IMR-90 (cell line): ENCODE data around the gene MRPS21.

Source experiments
- CTCF ChIP-seq: conservative IDR thresholded peaks from 2 replicates; pipeline ENCODE4 v1.5.1; 2012; ENCODE audit warnings: mild to moderate bottlenecking, low read depth, low read length, improper control_type of control experiment
- MXI1 ChIP-seq: IDR thresholded peaks from 2 replicates; pipeline ENCODE4 v1.6.1; 2012; ENCODE audit warnings: low read depth, mild to moderate bottlenecking, low read length, moderate library complexity, borderline replicate concordance
- RAD21 ChIP-seq: IDR thresholded peaks from 2 replicates; pipeline ENCODE4 v1.6.1; 2012; ENCODE audit warnings: low read length, improper control_type of control experiment

- no peak for TF ChIP-seq MXI1
- no peak for TF ChIP-seq CTCF
- no peak for TF ChIP-seq RAD21
These were observed 32.3 kb upstream of the MRPS21 start for GRCh38 chr1:150261367-150261766.
